Endothelial cell (in vitro differentiated cells): Measurements from ENCODE around the gene KCNJ13. TPM values are rescaled to one million over a fixed set of nuclear protein-coding genes. Genes with fewer than 3 reads are reported as not detected.

ENCODE experiments used
- DNase-seq: peaks from one replicate; pipeline ENCODE4 v3.0.0; 2021; ENCODE audit warnings: low spot score
- H3K27ac Mint-ChIP-seq: one replicate; pipeline ENCODE4 v1.8.0; 2021; ENCODE audit warnings: mixed read lengths, inconsistent platforms; ENCODE audit not compliant: unreplicated experiment
- H3K27me3 Mint-ChIP-seq: one replicate; pipeline ENCODE4 v1.8.0; 2021; ENCODE audit warnings: mild to moderate bottlenecking, moderate library complexity, mixed read lengths, inconsistent platforms; ENCODE audit not compliant: unreplicated experiment
- H3K36me3 Mint-ChIP-seq: one replicate; pipeline ENCODE4 v1.8.0; 2021; ENCODE audit warnings: mild to moderate bottlenecking, low read depth, mixed read lengths, inconsistent platforms; ENCODE audit not compliant: unreplicated experiment
- H3K4me1 Mint-ChIP-seq: one replicate; pipeline ENCODE4 v1.8.0; 2021; ENCODE audit warnings: mild to moderate bottlenecking, mixed read lengths, inconsistent platforms; ENCODE audit not compliant: unreplicated experiment
- H3K4me3 Mint-ChIP-seq: one replicate; pipeline ENCODE4 v1.8.0; 2021; ENCODE audit warnings: mild to moderate bottlenecking, mixed read lengths, inconsistent platforms; ENCODE audit not compliant: unreplicated experiment
- H3K9me3 Mint-ChIP-seq: one replicate; pipeline ENCODE4 v1.8.0; 2021; ENCODE audit warnings: mixed read lengths, inconsistent platforms; ENCODE audit not compliant: unreplicated experiment
- total RNA-seq: library from RNA; stranded (reverse); fragmentation: NEBNext Ultra II Directional; extraction: Animal tissue kit (Norgen Biotek cat#: 25700); gene quantifications from one replicate; pipeline ENCODE4 v1.2.1, GENCODE V29; 2021; ENCODE audit not compliant: unreplicated experiment
- TF ChIP-seq, protein P1 (sequence below): fragments of 200-600 bp; sonication (generic); IDR thresholded peaks from one replicate; pipeline ENCODE4 v1.5.0; 2021; ENCODE audit warnings: antibody characterized with exemption; ENCODE audit not compliant: unreplicated experiment

The KCNJ13 gene
- total RNA-seq, 1 donor from 2014 or later = not detected

DNA sequence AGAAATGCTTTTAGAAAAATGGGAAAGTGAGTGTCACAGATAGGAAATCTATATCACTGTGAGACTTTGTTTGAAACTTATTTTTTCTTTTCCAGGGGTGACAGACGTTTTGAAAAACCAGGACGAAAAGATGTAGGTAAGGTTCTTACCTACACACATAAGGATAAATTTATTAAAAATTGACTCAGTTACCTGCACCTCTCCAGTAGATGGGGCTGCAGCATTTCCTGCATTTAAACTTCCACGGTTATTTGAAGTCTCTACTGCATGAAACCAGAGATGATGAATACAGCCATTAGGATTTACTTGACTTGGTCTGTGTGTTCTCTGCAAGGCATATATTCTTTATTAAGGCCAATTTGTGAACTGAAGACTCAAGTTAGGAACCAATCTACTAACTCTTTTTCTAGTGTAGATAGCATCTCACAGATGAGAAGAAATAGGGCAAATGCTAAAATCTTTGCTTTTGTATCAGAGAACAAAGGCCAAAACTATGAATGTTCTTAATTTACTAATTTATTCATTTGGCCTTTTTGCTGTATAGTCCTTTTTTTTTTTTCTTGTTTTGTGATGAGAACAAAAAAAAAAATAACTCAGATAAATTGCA lies 15.0 kb downstream of the KCNJ13 start:
- Mint-ChIP-seq H3K27ac (peak overlapping the region; percentile 31), H3K9me3 (no peaks in the 10 kb centered on the region), H3K4me1 (peaks cover 22% of the 10 kb centered on the region), H3K27me3 (peaks cover 5% of the 10 kb centered on the region), H3K4me3 (no peak overlapping the region), H3K36me3 (peaks cover 9% of the 10 kb centered on the region)
- peak; percentile 33 for DNase-seq
- TF ChIP-seq, protein P1, sequence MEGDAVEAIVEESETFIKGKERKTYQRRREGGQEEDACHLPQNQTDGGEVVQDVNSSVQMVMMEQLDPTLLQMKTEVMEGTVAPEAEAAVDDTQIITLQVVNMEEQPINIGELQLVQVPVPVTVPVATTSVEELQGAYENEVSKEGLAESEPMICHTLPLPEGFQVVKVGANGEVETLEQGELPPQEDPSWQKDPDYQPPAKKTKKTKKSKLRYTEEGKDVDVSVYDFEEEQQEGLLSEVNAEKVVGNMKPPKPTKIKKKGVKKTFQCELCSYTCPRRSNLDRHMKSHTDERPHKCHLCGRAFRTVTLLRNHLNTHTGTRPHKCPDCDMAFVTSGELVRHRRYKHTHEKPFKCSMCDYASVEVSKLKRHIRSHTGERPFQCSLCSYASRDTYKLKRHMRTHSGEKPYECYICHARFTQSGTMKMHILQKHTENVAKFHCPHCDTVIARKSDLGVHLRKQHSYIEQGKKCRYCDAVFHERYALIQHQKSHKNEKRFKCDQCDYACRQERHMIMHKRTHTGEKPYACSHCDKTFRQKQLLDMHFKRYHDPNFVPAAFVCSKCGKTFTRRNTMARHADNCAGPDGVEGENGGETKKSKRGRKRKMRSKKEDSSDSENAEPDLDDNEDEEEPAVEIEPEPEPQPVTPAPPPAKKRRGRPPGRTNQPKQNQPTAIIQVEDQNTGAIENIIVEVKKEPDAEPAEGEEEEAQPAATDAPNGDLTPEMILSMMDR = peak; percentile 59

DNA sequence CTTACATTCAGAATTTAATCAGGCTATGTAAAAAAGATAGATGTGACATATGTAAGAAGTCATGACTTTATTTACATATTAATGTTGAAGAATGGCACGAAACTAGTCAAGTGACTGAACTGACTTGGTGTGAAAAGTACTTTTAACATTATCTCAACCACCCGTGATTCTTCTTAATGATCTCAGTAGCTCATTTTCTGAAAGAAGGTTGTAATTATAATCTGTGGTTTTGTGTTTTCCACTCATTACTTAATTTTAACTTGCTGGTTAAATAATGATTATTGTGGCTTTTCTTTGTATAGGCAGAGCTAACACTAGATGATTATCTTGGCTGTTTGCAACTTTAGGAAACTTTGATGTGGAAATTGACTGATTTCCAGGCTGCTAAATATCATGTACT lies 18.5 kb downstream of the KCNJ13 start:
- H3K27me3 Mint-ChIP-seq = peaks cover 2% of the 10 kb centered on the region

DNA sequence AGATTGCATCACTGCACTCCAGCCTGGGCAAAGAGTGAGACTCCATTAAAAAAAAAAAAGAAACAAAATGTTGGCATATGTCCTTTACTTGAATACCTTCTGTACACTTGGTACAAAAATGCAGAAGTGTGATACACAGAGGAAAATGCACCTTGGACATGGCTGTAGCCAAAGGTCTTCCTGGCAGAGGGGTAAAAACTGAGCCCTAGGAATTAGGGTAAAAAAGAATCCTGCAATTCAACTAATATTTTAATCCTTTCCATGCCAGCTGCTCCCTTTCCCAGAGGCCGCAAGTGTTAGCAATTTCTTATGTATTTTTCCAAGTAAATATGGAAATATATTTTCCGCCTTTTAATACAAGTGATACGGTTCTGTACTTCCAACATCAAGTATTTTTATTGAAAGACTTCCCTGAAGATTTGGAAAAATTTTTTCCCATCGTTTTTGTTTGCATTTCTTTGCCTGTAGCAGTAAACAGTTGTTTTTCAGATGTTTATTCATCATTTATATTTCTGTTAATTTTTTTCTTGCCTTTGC lies 26.2 kb downstream of the KCNJ13 start:
- peaks cover 10% of the 10 kb centered on the region for H3K36me3 Mint-ChIP-seq
- DNase-seq = no peak
- H3K4me3 Mint-ChIP-seq = no peak overlapping the region
- H3K9me3 Mint-ChIP-seq = no peaks in the 10 kb centered on the region
- H3K27me3 Mint-ChIP-seq = no peaks in the 10 kb centered on the region
- TF ChIP-seq, protein P1 = no peak
- no peaks in the 10 kb centered on the region for H3K4me1 Mint-ChIP-seq
- H3K27ac Mint-ChIP-seq = no peak overlapping the region

More for the DNA sequence above, 18.5 kb downstream of the KCNJ13 start:
- Mint-ChIP-seq H3K27ac (no peak overlapping the region), H3K36me3 (peaks cover 7% of the 10 kb centered on the region), H3K4me1 (no peaks in the 10 kb centered on the region), H3K9me3 (no peaks in the 10 kb centered on the region), H3K4me3 (no peak overlapping the region)
- no peak for DNase-seq
- TF ChIP-seq, protein P1 = no peak

DNA sequence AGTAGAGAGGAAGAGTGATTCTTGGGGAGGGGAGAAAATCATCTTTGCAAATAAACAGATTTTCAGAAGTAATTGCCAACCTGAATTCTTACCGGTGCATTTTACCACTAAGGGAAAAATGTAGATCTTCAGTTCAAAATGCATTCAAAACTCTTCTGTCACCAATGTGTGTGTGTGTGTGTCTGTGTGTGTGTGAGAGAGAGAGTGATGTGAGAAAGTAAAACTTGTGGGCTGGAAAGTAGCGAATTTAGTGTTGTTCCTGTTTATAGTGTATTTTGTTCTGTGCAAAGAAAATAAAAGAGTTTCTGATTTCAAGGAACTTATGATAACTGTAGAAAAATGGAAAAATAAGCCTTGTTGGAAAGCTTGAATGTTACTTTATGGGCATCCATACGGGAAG lies 27.0 kb downstream of the KCNJ13 start:
- peaks cover 2% of the 10 kb centered on the region for H3K27me3 Mint-ChIP-seq
- no peaks in the 10 kb centered on the region for H3K9me3 Mint-ChIP-seq
- TF ChIP-seq, protein P1 = no peak
- DNase-seq = no peak
- H3K36me3 Mint-ChIP-seq = peaks cover 10% of the 10 kb centered on the region
- no peaks in the 10 kb centered on the region for H3K4me1 Mint-ChIP-seq
- no peak overlapping the region for H3K27ac Mint-ChIP-seq
- peak overlapping the region; percentile 15 for H3K4me3 Mint-ChIP-seq

DNA sequence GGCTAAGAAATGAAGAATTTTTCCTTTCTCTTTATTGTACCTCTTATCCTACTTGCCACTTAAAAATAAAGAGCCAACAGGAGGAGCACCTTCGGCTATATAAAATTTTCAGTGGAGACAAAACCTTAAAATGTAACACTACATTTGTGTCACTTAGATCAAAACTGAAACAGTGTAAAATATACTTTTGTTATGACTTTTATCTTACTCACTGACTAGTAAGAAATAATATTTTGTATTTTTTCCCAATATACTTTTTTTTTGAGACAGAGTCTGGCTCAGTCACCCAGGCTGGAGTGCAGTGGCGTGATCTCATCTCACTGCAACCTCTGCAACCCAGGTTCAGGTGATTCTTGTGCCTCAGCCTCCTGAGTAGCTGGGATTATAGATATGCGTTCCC lies 28.3 kb downstream of the KCNJ13 start:
- Mint-ChIP-seq H3K4me3 (no peak overlapping the region), H3K36me3 (peaks cover 7% of the 10 kb centered on the region), H3K27ac (no peak overlapping the region), H3K9me3 (no peaks in the 10 kb centered on the region), H3K27me3 (peaks cover 2% of the 10 kb centered on the region), H3K4me1 (no peaks in the 10 kb centered on the region)
- DNase-seq = no peak
- TF ChIP-seq, protein P1 = no peak
